Measurements from ENCODE around the gene C22orf23. TPM values are rescaled to one million over a fixed set of nuclear protein-coding genes. Genes with fewer than 3 reads are reported as not detected.

The C22orf23 gene
- total RNA-seq, 6 experiments from 2014 or later: 0.40 TPM; not detected in 5

DNA sequence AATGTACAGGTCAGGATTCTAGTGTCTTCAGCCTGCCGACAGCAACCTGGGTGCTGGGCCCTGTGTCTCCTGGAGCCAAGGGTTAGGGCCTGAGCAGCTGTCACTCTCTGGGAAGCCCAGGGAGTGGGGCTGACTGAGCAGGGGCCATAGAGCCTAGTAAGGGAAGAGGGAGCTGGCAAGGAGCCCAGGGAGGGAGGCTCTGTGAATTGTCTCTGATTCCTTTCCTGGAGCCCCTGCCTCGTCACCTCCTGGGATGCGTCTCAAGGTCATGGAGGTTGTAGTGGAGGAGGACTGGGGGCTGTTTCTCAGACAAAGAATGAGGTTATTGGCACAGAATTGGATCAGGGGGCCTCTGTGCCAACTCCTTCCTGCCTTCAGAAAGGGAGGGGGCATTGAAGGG, 19.1 kb upstream of the C22orf23 start:
- no CpG with 5 or more reads among the region's 3 CpGs for WGBS (ENCODE audit: insufficient coverage, low coverage, low lambda C conversion rate, missing lambda C conversion rate)
- H3K36me3 ChIP-seq: peaks cover 0 to 9% (median 3%) of the 10 kb centered on the region in 4 donors

DNA sequence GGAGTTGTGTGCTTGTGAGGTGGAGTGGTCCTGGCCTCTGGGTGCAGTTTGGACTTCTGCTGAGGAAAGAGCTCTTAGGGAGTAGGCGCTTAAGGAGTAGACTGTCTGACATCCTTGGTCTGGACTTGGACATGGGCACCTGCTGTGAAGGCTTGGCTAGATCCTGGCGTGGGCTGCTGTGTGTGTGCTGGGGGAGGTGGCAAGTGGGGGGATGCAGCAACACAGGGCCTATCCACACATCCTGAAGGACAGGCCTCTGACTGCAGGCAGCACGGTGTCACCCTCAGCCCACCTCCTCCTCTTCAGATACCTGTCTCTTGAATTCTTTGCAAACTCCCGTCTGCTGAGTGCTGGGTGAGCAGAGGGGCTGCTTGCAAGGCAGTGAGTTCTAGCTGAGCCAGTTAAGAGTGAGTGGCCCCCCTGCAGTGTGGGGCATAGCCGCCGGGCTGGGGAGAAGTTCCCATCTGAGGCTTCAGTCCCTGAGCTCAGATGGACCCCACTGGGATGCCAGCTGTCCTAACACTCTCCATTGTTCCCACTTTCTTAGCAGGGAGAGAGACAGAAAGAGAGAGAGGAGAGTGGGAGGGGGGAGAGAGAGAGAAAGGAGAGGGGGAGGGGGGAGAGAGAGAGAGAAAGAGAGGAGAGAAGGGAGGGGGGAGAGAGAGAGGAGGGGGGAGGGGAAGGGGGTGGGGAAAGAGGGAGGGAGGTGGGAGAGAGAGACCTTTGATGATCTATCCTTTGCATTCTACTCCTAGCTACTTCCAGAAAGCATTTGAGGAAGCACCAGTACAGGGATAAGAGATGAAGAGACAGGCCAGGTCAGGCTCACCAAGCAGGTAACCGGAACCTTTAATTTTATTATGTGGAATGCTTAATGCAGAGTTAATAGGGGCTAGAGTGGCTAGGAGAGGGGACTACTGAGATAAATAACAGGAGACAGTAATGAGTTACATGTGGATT, 18.4 kb upstream of the C22orf23 start:
- no peak for DNase-seq
- 74% methylated on average over 4 of the region's 7 CpGs for WGBS (ENCODE audit: insufficient coverage, low coverage, low lambda C conversion rate, missing lambda C conversion rate)
- Histone ChIP-seq H3K4me1 (no peaks in the 10 kb centered on the region), H3K36me3 (peaks cover 0 to 17% (median 7%) of the 10 kb centered on the region in 4 donors), H3K27me3 (no peaks in the 10 kb centered on the region), H3K4me3 (no peak overlapping the region), H3K9me3 (no peaks in the 10 kb centered on the region), H3K27ac (no peak overlapping the region)
- no peak for ATAC-seq
- TF ChIP-seq POLR2A (IDR thresholded peaks at IDR 0.05): no peak
- TF ChIP-seq, protein P1, sequence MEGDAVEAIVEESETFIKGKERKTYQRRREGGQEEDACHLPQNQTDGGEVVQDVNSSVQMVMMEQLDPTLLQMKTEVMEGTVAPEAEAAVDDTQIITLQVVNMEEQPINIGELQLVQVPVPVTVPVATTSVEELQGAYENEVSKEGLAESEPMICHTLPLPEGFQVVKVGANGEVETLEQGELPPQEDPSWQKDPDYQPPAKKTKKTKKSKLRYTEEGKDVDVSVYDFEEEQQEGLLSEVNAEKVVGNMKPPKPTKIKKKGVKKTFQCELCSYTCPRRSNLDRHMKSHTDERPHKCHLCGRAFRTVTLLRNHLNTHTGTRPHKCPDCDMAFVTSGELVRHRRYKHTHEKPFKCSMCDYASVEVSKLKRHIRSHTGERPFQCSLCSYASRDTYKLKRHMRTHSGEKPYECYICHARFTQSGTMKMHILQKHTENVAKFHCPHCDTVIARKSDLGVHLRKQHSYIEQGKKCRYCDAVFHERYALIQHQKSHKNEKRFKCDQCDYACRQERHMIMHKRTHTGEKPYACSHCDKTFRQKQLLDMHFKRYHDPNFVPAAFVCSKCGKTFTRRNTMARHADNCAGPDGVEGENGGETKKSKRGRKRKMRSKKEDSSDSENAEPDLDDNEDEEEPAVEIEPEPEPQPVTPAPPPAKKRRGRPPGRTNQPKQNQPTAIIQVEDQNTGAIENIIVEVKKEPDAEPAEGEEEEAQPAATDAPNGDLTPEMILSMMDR (IDR thresholded peaks at IDR 0.05): no peak
- intact Hi-C loops (cut with DNase I): loop anchor here in 1 of 2 donors (10.0 kb wide), 1 partner anchor 147 kb away; the partner anchor contains the start of gene GALR3

More for the DNA sequence above, 19.1 kb upstream of the C22orf23 start:
- ATAC-seq: no peak
- no peak for TF ChIP-seq POLR2A (IDR thresholded peaks at IDR 0.05)
- TF ChIP-seq, protein P1 (IDR thresholded peaks at IDR 0.05): no peak
- H3K27me3 ChIP-seq: no peaks in the 10 kb centered on the region
- DNase-seq: no peak
- H3K4me3 ChIP-seq: no peak overlapping the region
- H3K4me1 ChIP-seq: no peaks in the 10 kb centered on the region
- H3K9me3 ChIP-seq: no peaks in the 10 kb centered on the region
- no peak overlapping the region for H3K27ac ChIP-seq
- intact Hi-C loops (cut with DNase I): loop anchor here in 1 of 2 donors (10.0 kb wide), 1 partner anchor 148 kb away; the partner anchor contains the start of gene GALR3

DNA sequence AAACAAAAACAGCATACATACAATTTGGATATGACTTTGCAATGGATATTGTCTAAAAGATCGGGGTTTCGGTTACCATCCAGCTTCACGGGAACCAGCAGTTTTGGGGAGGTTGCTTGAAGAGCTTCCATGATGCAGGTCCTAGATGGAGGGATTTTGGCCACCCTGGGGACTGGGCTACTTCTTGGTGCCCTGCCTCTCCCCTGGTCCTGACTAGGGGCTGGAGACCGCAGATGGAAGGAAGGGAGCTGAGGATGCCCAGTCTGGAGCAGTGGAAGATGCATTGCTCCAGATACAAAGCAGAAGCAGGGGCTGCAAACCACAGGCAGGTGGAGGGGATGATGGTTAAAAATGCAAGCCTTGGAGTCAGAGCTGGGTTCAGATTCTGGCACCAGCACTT, 17.5 kb upstream of the C22orf23 start:
- DNase-seq (no peak), ATAC-seq (no peak)
- peaks cover 0 to 18% (median 9%) of the 10 kb centered on the region in 4 donors for H3K36me3 ChIP-seq
- intact Hi-C loops (cut with DNase I): loop anchor here in 1 of 2 donors (10.0 kb wide), 1 partner anchor 146 kb away; the partner anchor contains the start of gene GALR3
- TF ChIP-seq POLR2A (IDR thresholded peaks at IDR 0.05): no peak
- no peaks in the 10 kb centered on the region for H3K4me1 ChIP-seq
- WGBS (ENCODE audit: insufficient coverage, low coverage, low lambda C conversion rate, missing lambda C conversion rate): 95% methylated on average over 3 of the region's 4 CpGs
- H3K4me3 ChIP-seq: no peak overlapping the region
- H3K9me3 ChIP-seq: no peaks in the 10 kb centered on the region
- H3K27ac ChIP-seq: no peak overlapping the region
- H3K27me3 ChIP-seq: no peaks in the 10 kb centered on the region

DNA sequence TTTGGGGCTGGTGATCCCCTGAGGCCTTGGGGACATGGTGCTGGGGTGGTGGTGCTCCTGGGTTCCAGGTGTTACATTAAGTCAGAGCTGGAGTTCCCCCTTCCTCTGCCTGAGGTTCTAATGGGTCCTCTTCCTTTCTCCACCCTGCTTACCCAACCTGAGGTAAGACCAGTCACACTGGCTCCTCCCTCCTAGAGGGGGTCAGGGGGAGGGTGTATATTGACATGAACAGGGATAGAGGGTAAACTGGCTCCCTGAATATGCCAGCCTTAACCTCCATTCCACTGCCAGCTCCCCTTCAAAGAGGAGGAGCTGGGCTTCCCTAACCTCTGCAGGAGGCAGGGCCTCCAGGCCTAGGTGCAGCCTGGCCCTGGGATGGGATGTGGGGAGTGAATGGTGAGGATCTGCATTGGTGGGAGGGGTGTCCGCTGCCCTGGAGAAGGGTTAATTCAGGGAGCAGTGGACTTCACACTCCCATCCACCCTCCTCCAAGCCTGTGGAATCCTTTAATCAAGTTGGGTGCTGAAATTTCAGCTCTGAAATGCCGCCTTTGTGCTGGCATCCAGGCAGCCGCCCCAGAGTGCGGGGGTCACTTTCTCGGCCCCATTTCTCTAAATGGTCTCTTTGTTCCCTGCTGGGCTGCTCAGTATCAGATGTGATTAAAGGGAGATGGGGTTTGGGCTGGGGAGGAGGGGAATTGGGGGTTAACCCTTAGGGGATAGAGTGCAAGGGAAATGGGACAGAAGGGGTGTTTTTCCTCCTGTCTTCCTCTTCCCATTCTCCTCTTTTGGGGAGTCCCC, 15.3 kb upstream of the C22orf23 start:
- H3K4me1 ChIP-seq: no peaks in the 10 kb centered on the region
- intact Hi-C loops (cut with DNase I): no loop called here
- H3K9me3 ChIP-seq: no peaks in the 10 kb centered on the region
- no peak for TF ChIP-seq POLR2A (IDR thresholded peaks at IDR 0.05)
- TF ChIP-seq, protein P1 (IDR thresholded peaks at IDR 0.05): no peak
- WGBS (ENCODE audit: insufficient coverage, low coverage, low lambda C conversion rate, missing lambda C conversion rate): 91% methylated on average over 4 of the region's 5 CpGs
- no peak overlapping the region for H3K27ac ChIP-seq
- peaks cover 0 to 25% (median 9%) of the 10 kb centered on the region in 4 donors for H3K36me3 ChIP-seq
- H3K27me3 ChIP-seq: no peaks in the 10 kb centered on the region
- DNase-seq: no peak
- ATAC-seq: no peak
- no peak overlapping the region for H3K4me3 ChIP-seq
